ENCODE results near the gene GCSH. TPM values are rescaled to one million over a fixed set of nuclear protein-coding genes. Genes with fewer than 3 reads are reported as not detected.

GCSH gene
- total RNA-seq, 1 experiment from 2014 or later = 85.0 TPM

GRCh38 chr16:81105946-81106345 is 9.8 kb upstream of the GCSH start:
- no peak for DNase-seq (ENCODE audit: low spot score)

GRCh38 chr16:81101702-81102101 is 5.5 kb upstream of the GCSH start:
- no peak for DNase-seq (ENCODE audit: low spot score)

- no peak for DNase-seq (ENCODE audit: low spot score)
Measured at GRCh38 chr16:81099958-81100357, 3.8 kb upstream of the GCSH start.

- DNase-seq (ENCODE audit: low spot score) = no peak
Measured at GRCh38 chr16:81097230-81097629, 1.0 kb upstream of the GCSH start.

GRCh38 chr16:81096715-81097208 is 567 bp upstream of the GCSH start:
- no peak for DNase-seq (ENCODE audit: low spot score)

GRCh38 chr16:81095653-81095952 is 592 bp downstream of the GCSH start:
- DNase-seq (ENCODE audit: low spot score) = no peak

GRCh38 chr16:81094771-81095251 is 1.4 kb downstream of the GCSH start:
- DNase-seq (ENCODE audit: low spot score) = no peak

- no peak for DNase-seq (ENCODE audit: low spot score)
Measured at GRCh38 chr16:81088836-81089235, 7.4 kb downstream of the GCSH start.

GRCh38 chr16:81081014-81081413 is 15.2 kb downstream of the GCSH start:
- no peak for DNase-seq (ENCODE audit: low spot score)

- no peak for DNase-seq (ENCODE audit: low spot score)
Measured at GRCh38 chr16:81080233-81080632, 16.0 kb downstream of the GCSH start.

- DNase-seq (ENCODE audit: low spot score) = peak; percentile 96
Measured at GRCh38 chr16:81077076-81077940, 18.9 kb downstream of the GCSH start, which contains the start of gene C16orf46. C16orf46 (minus strand) TSS chr16:81077238; CDS start chr16:81063955, 13,283 bp downstream.

- DNase-seq (ENCODE audit: low spot score) = peak; percentile 85
Measured at GRCh38 chr16:81076566-81077075, 19.6 kb downstream of the GCSH start.

- DNase-seq (ENCODE audit: low spot score) = no peak
Measured at GRCh38 chr16:81073560-81074330, 22.4 kb downstream of the GCSH start.

- DNase-seq (ENCODE audit: low spot score) = peak; percentile 57
Measured at GRCh38 chr16:81071805-81072204, 24.4 kb downstream of the GCSH start.

GRCh38 chr16:81070979-81071378 is 25.2 kb downstream of the GCSH start:
- DNase-seq (ENCODE audit: low spot score) = no peak

- DNase-seq (ENCODE audit: low spot score) = no peak
Measured at GRCh38 chr16:81069063-81069462, 27.1 kb downstream of the GCSH start.

- no peak for DNase-seq (ENCODE audit: low spot score)
Measured at GRCh38 chr16:81067166-81067565, 29.0 kb downstream of the GCSH start.

- DNase-seq (ENCODE audit: low spot score) = no peak
Measured at GRCh38 chr16:81066681-81067080, 29.5 kb downstream of the GCSH start.

- no peak for DNase-seq (ENCODE audit: low spot score)
Measured at GRCh38 chr16:81061871-81062608, 34.2 kb downstream of the GCSH start.

- no peak for DNase-seq (ENCODE audit: low spot score)
Measured at GRCh38 chr16:81061307-81061640, 34.9 kb downstream of the GCSH start.

- no peak for DNase-seq (ENCODE audit: low spot score)
Measured at GRCh38 chr16:81060576-81061306, 35.5 kb downstream of the GCSH start.

Measured in A172 (cell line).